22Rv1 (cell line): ENCODE measurements around the gene SCN4A.
"Not testable (repeated sequence)": the region's sequence is repeated elsewhere in the genome, so short reads cannot be mapped to it uniquely, and the experiment has no call there.

ENCODE experiments used
- ZFX ChIP-seq: fragments of 450-650 bp; IDR thresholded peaks from 2 replicates; pipeline ENCODE4 v1.6.1; 2017; ENCODE audit warnings: antibody characterized with exemption, borderline replicate concordance
- TF ChIP-seq, protein P1 (sequence below): fragments of 450-650 bp; IDR thresholded peaks from 2 replicates; pipeline ENCODE4 v1.5.1; 2017; ENCODE audit warnings: mild to moderate bottlenecking

GRCh38 chr17:63892316-63893037 lies 80.2 kb downstream of the SCN4A start:
- TF ChIP-seq, protein P1, sequence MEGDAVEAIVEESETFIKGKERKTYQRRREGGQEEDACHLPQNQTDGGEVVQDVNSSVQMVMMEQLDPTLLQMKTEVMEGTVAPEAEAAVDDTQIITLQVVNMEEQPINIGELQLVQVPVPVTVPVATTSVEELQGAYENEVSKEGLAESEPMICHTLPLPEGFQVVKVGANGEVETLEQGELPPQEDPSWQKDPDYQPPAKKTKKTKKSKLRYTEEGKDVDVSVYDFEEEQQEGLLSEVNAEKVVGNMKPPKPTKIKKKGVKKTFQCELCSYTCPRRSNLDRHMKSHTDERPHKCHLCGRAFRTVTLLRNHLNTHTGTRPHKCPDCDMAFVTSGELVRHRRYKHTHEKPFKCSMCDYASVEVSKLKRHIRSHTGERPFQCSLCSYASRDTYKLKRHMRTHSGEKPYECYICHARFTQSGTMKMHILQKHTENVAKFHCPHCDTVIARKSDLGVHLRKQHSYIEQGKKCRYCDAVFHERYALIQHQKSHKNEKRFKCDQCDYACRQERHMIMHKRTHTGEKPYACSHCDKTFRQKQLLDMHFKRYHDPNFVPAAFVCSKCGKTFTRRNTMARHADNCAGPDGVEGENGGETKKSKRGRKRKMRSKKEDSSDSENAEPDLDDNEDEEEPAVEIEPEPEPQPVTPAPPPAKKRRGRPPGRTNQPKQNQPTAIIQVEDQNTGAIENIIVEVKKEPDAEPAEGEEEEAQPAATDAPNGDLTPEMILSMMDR: not testable (repeated sequence)
- not testable (repeated sequence) for TF ChIP-seq ZFX
